ENCODE data around the gene RXRB.
"Not testable (repeated sequence)": the region's sequence is repeated elsewhere in the genome, so short reads cannot be mapped to it uniquely, and the experiment has no call there.

The RXRB gene

GRCh38 chr6:33226503-33227120 lies 26.1 kb upstream of the RXRB start:
- not testable (repeated sequence) for H3K27me3 ChIP-seq (ENCODE audit: control insufficient read depth, insufficient read depth, low read length); H3K9ac ChIP-seq (ENCODE audit: low read length); H3K4me3 ChIP-seq (ENCODE audit: low read length); H3K36me3 ChIP-seq (ENCODE audit: control insufficient read depth, insufficient read depth, low read length); H3K9me3 ChIP-seq (ENCODE audit: control insufficient read depth, low read length); H3K4me1 ChIP-seq (ENCODE audit: control insufficient read depth, insufficient read depth, low read length)

- Histone ChIP-seq H3K9me3 (ENCODE audit: control insufficient read depth, low read length) (no peaks in the 10 kb centered on the region), H3K27me3 (ENCODE audit: control insufficient read depth, insufficient read depth, low read length) (peaks cover 16% of the 10 kb centered on the region), H3K4me1 (ENCODE audit: control insufficient read depth, insufficient read depth, low read length) (peaks cover 12% of the 10 kb centered on the region), H3K9ac (ENCODE audit: low read length) (no peak overlapping the region), H3K36me3 (ENCODE audit: control insufficient read depth, insufficient read depth, low read length) (no peaks in the 10 kb centered on the region), H3K4me3 (ENCODE audit: low read length) (no peak overlapping the region)
These were observed 17.2 kb upstream of the RXRB start for GRCh38 chr6:33217681-33218080.

DNA sequence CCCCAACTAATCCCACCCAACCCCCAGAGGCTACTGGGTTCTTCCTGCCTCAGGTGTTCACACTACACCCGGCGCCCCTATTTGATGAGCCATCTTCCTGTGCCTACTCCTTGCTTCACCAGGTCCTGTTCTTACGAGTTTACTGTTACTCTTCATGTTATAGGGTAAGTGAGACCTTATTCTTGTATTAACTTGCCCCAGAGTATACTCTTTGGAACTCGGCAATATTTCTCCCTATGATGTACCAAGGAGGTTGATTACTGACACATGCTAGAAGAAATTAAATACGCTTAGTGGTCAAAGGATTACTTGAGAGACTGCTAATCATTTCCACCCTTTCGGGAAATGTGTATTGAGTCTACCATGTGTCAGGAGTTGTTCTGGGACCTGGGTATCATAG lies 16.8 kb upstream of the RXRB start:
- no peaks in the 10 kb centered on the region for H3K9me3 ChIP-seq (ENCODE audit: control insufficient read depth, low read length)
- H3K4me1 ChIP-seq (ENCODE audit: control insufficient read depth, insufficient read depth, low read length): peaks cover 13% of the 10 kb centered on the region
- H3K4me3 ChIP-seq (ENCODE audit: low read length): no peak overlapping the region
- H3K36me3 ChIP-seq (ENCODE audit: control insufficient read depth, insufficient read depth, low read length): no peaks in the 10 kb centered on the region
- no peak overlapping the region for H3K9ac ChIP-seq (ENCODE audit: low read length)
- H3K27me3 ChIP-seq (ENCODE audit: control insufficient read depth, insufficient read depth, low read length): peaks cover 19% of the 10 kb centered on the region

GRCh38 chr6:33216117-33216649 lies 15.7 kb upstream of the RXRB start:
- no peak overlapping the region for H3K9ac ChIP-seq (ENCODE audit: low read length)

DNA sequence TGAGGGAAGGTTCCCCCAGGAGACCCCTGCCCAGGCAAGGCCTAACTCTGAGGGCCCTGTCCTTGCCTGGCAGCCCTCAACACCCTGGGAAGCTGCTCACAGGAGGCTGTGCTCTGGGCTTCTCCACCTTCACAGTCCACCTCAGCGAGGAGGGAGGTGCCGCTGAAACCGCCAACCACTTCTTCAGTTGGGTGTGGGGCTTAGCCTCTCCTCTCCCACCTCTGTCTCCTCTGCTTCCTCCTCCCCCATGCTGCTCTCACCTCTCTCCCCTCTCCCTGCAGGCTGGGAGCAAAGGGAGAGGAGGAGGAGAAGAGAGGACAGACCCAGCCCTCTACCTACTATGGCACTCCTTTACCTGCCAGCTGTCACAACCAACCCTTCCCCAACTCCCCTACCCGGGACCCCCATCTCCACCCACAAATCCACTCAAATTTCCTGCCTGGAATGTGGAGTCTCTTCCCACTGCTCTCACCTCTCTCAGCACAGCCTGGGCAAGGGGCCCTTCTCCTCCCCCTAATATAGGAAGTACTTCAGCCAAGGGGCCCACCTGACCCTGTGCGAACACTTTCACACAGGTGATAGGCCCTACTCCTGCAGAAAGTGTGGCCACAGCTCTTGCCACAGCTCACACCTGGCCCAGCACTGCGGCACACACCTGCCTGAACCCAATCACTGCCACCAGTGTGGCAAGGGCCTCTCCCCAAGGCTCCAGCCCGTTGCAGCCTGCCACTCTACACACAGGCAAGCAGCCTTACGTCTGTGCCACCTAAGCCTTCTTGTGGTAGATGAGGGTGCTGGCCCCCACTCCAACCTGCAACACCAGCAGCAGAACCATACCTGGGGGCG lies 15.0 kb upstream of the RXRB start:
- Histone ChIP-seq H3K4me1 (ENCODE audit: control insufficient read depth, insufficient read depth, low read length) (peaks cover 13% of the 10 kb centered on the region), H3K27me3 (ENCODE audit: control insufficient read depth, insufficient read depth, low read length) (peaks cover 19% of the 10 kb centered on the region), H3K36me3 (ENCODE audit: control insufficient read depth, insufficient read depth, low read length) (no peaks in the 10 kb centered on the region), H3K9ac (ENCODE audit: low read length) (no peak overlapping the region), H3K4me3 (ENCODE audit: low read length) (no peak overlapping the region), H3K9me3 (ENCODE audit: control insufficient read depth, low read length) (no peaks in the 10 kb centered on the region)

More at GRCh38 chr6:33216117-33216649, 15.7 kb upstream of the RXRB start:
- H3K27me3 ChIP-seq (ENCODE audit: control insufficient read depth, insufficient read depth, low read length): peaks cover 19% of the 10 kb centered on the region
- H3K4me1 ChIP-seq (ENCODE audit: control insufficient read depth, insufficient read depth, low read length): peaks cover 13% of the 10 kb centered on the region
- no peaks in the 10 kb centered on the region for H3K9me3 ChIP-seq (ENCODE audit: control insufficient read depth, low read length)
- H3K4me3 ChIP-seq (ENCODE audit: low read length): no peak overlapping the region
- H3K36me3 ChIP-seq (ENCODE audit: control insufficient read depth, insufficient read depth, low read length): no peaks in the 10 kb centered on the region

- no peaks in the 10 kb centered on the region for H3K9me3 ChIP-seq (ENCODE audit: control insufficient read depth, low read length)
- peaks cover 13% of the 10 kb centered on the region for H3K4me1 ChIP-seq (ENCODE audit: control insufficient read depth, insufficient read depth, low read length)
- H3K4me3 ChIP-seq (ENCODE audit: low read length): no peak overlapping the region
- H3K36me3 ChIP-seq (ENCODE audit: control insufficient read depth, insufficient read depth, low read length): peaks cover 7% of the 10 kb centered on the region
- peaks cover 19% of the 10 kb centered on the region for H3K27me3 ChIP-seq (ENCODE audit: control insufficient read depth, insufficient read depth, low read length)
- no peak overlapping the region for H3K9ac ChIP-seq (ENCODE audit: low read length)
These were observed 13.5 kb upstream of the RXRB start for GRCh38 chr6:33213989-33214335.

GRCh38 chr6:33213166-33213988 lies 12.9 kb upstream of the RXRB start:
- H3K9ac ChIP-seq (ENCODE audit: low read length): peak overlapping the region; percentile 61
- peaks cover 7% of the 10 kb centered on the region for H3K36me3 ChIP-seq (ENCODE audit: control insufficient read depth, insufficient read depth, low read length)
- H3K4me1 ChIP-seq (ENCODE audit: control insufficient read depth, insufficient read depth, low read length): peaks cover 13% of the 10 kb centered on the region
- H3K4me3 ChIP-seq (ENCODE audit: low read length): peak overlapping the region; percentile 7
- peaks cover 19% of the 10 kb centered on the region for H3K27me3 ChIP-seq (ENCODE audit: control insufficient read depth, insufficient read depth, low read length)
- H3K9me3 ChIP-seq (ENCODE audit: control insufficient read depth, low read length): no peaks in the 10 kb centered on the region

- Histone ChIP-seq H3K9me3 (ENCODE audit: control insufficient read depth, low read length) (no peaks in the 10 kb centered on the region), H3K27me3 (ENCODE audit: control insufficient read depth, insufficient read depth, low read length) (peaks cover 19% of the 10 kb centered on the region), H3K4me3 (ENCODE audit: low read length) (peak overlapping the region; percentile 7), H3K4me1 (ENCODE audit: control insufficient read depth, insufficient read depth, low read length) (peaks cover 13% of the 10 kb centered on the region), H3K9ac (ENCODE audit: low read length) (peak overlapping the region; percentile 61), H3K36me3 (ENCODE audit: control insufficient read depth, insufficient read depth, low read length) (peaks cover 7% of the 10 kb centered on the region)
These were observed 12.3 kb upstream of the RXRB start for GRCh38 chr6:33212857-33213165.

- H3K9ac ChIP-seq (ENCODE audit: low read length): no peak overlapping the region
- H3K4me3 ChIP-seq (ENCODE audit: low read length): no peak overlapping the region
- H3K9me3 ChIP-seq (ENCODE audit: control insufficient read depth, low read length): no peaks in the 10 kb centered on the region
- peaks cover 19% of the 10 kb centered on the region for H3K27me3 ChIP-seq (ENCODE audit: control insufficient read depth, insufficient read depth, low read length)
- H3K36me3 ChIP-seq (ENCODE audit: control insufficient read depth, insufficient read depth, low read length): peaks cover 7% of the 10 kb centered on the region
- H3K4me1 ChIP-seq (ENCODE audit: control insufficient read depth, insufficient read depth, low read length): peaks cover 19% of the 10 kb centered on the region
These were observed 11.4 kb upstream of the RXRB start for GRCh38 chr6:33211666-33212422.

DNA sequence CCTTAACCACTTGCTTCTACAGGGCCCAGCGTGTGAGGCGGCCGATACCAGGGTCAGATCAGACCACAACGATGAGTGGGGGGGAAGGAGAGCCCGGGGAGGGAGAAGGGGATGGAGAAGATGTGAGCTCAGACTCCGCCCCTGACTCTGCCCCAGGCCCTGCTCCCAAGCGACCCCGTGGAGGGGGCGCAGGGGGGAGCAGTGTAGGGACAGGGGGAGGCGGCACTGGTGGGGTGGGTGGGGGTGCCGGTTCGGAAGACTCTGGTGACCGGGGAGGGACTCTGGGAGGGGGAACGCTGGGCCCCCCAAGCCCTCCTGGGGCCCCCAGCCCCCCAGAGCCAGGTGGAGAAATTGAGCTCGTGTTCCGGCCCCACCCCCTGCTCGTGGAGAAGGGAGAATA lies 10.7 kb upstream of the RXRB start:
- Histone ChIP-seq H3K4me1 (ENCODE audit: control insufficient read depth, insufficient read depth, low read length) (peaks cover 19% of the 10 kb centered on the region), H3K27me3 (ENCODE audit: control insufficient read depth, insufficient read depth, low read length) (peaks cover 19% of the 10 kb centered on the region), H3K9me3 (ENCODE audit: control insufficient read depth, low read length) (no peaks in the 10 kb centered on the region), H3K36me3 (ENCODE audit: control insufficient read depth, insufficient read depth, low read length) (peaks cover 7% of the 10 kb centered on the region), H3K4me3 (ENCODE audit: low read length) (no peak overlapping the region), H3K9ac (ENCODE audit: low read length) (no peak overlapping the region)

- Histone ChIP-seq H3K9me3 (ENCODE audit: control insufficient read depth, low read length) (no peaks in the 10 kb centered on the region), H3K27me3 (ENCODE audit: control insufficient read depth, insufficient read depth, low read length) (peaks cover 19% of the 10 kb centered on the region), H3K36me3 (ENCODE audit: control insufficient read depth, insufficient read depth, low read length) (peaks cover 7% of the 10 kb centered on the region), H3K9ac (ENCODE audit: low read length) (no peak overlapping the region), H3K4me3 (ENCODE audit: low read length) (no peak overlapping the region), H3K4me1 (ENCODE audit: control insufficient read depth, insufficient read depth, low read length) (peaks cover 29% of the 10 kb centered on the region)
These were observed 9.4 kb upstream of the RXRB start for GRCh38 chr6:33209856-33210255.

Measured in mucosa of stomach (tissue), 1 donor.